ENCODE results near the gene FDX2.

The FDX2 gene

GRCh38 chr19:10260141-10260584 lies 55.7 kb downstream of the FDX2 start:
- peak in 10 of 56 donors; percentile 1 to 35 (median 9) for DNase-seq
